Measurements from ENCODE around the gene PCDHGA8. TPM values are rescaled to one million over a fixed set of nuclear protein-coding genes. Genes with fewer than 3 reads are reported as not detected.
"Not testable (repeated sequence)": the region's sequence is repeated elsewhere in the genome, so short reads cannot be mapped to it uniquely, and the experiment has no call there.

Gene PCDHGA8
- polyA plus RNA-seq, 1 donor (not counting 4 experiments of a cell fraction or from before 2014, with no cell fraction given), result 0.08 TPM

DNA sequence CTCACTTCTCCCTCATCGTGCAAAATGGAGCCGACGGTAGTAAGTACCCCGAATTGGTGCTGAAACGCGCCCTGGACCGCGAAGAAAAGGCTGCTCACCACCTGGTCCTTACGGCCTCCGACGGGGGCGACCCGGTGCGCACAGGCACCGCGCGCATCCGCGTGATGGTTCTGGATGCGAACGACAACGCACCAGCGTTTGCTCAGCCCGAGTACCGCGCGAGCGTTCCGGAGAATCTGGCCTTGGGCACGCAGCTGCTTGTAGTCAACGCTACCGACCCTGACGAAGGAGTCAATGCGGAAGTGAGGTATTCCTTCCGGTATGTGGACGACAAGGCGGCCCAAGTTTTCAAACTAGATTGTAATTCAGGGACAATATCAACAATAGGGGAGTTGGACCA is 38.9 kb downstream of the PCDHGA8 start:
- no peak overlapping the region for H2AFZ ChIP-seq (ENCODE audit: control insufficient read depth, low read length)
- H4K20me1 ChIP-seq (ENCODE audit: control insufficient read depth, extremely low read depth, insufficient read depth, low read length), result no peaks in the 10 kb centered on the region
- H3K9me3 ChIP-seq (ENCODE audit: control insufficient read depth, low read depth, low read length), result peaks cover 23% of the 10 kb centered on the region
- no peaks in the 10 kb centered on the region for H3K79me2 ChIP-seq (ENCODE audit: control insufficient read depth, insufficient read depth, low read length)
- H3K4me2 ChIP-seq (ENCODE audit: control insufficient read depth, extremely low read depth, insufficient read depth, low read depth, low read length), result peak overlapping the region; percentile 80
- no peaks in the 10 kb centered on the region for H3K36me3 ChIP-seq (ENCODE audit: control insufficient read depth in 2 of 2, extremely low read depth in 1 of 2, insufficient read depth in 2 of 2, low read length in 2 of 2)
- no peaks in the 10 kb centered on the region for H3K9me1 ChIP-seq (ENCODE audit: control insufficient read depth, extremely low read depth, insufficient read depth, low read length)
- no peak overlapping the region for H3K27ac ChIP-seq (ENCODE audit: control insufficient read depth, insufficient read depth, low read length)
- FAIRE-seq, result no peak
- TF ChIP-seq EZH2 (IDR thresholded peaks at IDR 0.05; ENCODE audit: low read length), result no peak
- TF ChIP-seq, protein P1, sequence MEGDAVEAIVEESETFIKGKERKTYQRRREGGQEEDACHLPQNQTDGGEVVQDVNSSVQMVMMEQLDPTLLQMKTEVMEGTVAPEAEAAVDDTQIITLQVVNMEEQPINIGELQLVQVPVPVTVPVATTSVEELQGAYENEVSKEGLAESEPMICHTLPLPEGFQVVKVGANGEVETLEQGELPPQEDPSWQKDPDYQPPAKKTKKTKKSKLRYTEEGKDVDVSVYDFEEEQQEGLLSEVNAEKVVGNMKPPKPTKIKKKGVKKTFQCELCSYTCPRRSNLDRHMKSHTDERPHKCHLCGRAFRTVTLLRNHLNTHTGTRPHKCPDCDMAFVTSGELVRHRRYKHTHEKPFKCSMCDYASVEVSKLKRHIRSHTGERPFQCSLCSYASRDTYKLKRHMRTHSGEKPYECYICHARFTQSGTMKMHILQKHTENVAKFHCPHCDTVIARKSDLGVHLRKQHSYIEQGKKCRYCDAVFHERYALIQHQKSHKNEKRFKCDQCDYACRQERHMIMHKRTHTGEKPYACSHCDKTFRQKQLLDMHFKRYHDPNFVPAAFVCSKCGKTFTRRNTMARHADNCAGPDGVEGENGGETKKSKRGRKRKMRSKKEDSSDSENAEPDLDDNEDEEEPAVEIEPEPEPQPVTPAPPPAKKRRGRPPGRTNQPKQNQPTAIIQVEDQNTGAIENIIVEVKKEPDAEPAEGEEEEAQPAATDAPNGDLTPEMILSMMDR (optimal IDR thresholded peaks at IDR 0.05 in 1 of 3, IDR thresholded peaks at IDR 0.05 in 1 of 3, conservative IDR thresholded peaks at IDR 0.05 in 1 of 3; ENCODE audit: extremely low read depth in 1 of 3, insufficient read depth in 2 of 3, low read length in 3 of 3), result no peak
- H3K4me1 ChIP-seq (ENCODE audit: control insufficient read depth, extremely low read depth, insufficient read depth, low read length), result no peaks in the 10 kb centered on the region
- dilution Hi-C loops (cut with MboI; ENCODE audit: extremely low pct_ligation_motif_present, low sequenced_read_pairs), result no loop called here
- no peak for DNase-seq (ENCODE audit: low read depth, low spot score)
- H3K27me3 ChIP-seq (ENCODE audit: control insufficient read depth, extremely low read depth, insufficient read depth, low read length), result peaks cover 11% of the 10 kb centered on the region
- H3K4me3 ChIP-seq (ENCODE audit: control insufficient read depth in 2 of 3, extremely low read depth in 1 of 3, insufficient read depth in 2 of 3, low read depth in 1 of 3, low read length in 3 of 3), result peak overlapping the region in 2 of 3 experiments; percentile 25 to 60
- H3K9ac ChIP-seq (ENCODE audit: control insufficient read depth, extremely low read depth, insufficient read depth, low read length), result no peak overlapping the region

DNA sequence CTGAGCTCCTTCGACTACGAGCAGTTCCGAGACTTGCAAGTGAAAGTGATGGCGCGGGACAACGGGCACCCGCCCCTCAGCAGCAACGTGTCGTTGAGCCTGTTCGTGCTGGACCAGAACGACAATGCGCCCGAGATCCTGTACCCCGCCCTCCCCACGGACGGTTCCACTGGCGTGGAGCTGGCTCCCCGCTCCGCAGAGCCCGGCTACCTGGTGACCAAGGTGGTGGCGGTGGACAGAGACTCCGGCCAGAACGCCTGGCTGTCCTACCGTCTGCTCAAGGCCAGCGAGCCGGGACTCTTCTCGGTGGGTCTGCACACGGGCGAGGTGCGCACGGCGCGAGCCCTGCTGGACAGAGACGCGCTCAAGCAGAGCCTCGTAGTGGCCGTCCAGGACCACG is 39.9 kb downstream of the PCDHGA8 start:
- H3K4me1 ChIP-seq (ENCODE audit: control insufficient read depth, extremely low read depth, insufficient read depth, low read length); H3K9ac ChIP-seq (ENCODE audit: control insufficient read depth, extremely low read depth, insufficient read depth, low read length); H3K4me2 ChIP-seq (ENCODE audit: control insufficient read depth, extremely low read depth, insufficient read depth, low read depth, low read length); H3K4me3 ChIP-seq (ENCODE audit: control insufficient read depth in 2 of 3, extremely low read depth in 1 of 3, insufficient read depth in 2 of 3, low read depth in 1 of 3, low read length in 3 of 3); FAIRE-seq; H4K20me1 ChIP-seq (ENCODE audit: control insufficient read depth, extremely low read depth, insufficient read depth, low read length); DNase-seq (ENCODE audit: low read depth, low spot score); H3K9me1 ChIP-seq (ENCODE audit: control insufficient read depth, extremely low read depth, insufficient read depth, low read length); H3K36me3 ChIP-seq (ENCODE audit: control insufficient read depth in 2 of 2, extremely low read depth in 1 of 2, insufficient read depth in 2 of 2, low read length in 2 of 2); dilution Hi-C loops (cut with MboI; ENCODE audit: extremely low pct_ligation_motif_present, low sequenced_read_pairs); H3K79me2 ChIP-seq (ENCODE audit: control insufficient read depth, insufficient read depth, low read length); H3K27ac ChIP-seq (ENCODE audit: control insufficient read depth, insufficient read depth, low read length); H2AFZ ChIP-seq (ENCODE audit: control insufficient read depth, low read length): not testable (repeated sequence)
- Histone ChIP-seq H3K27me3 (ENCODE audit: control insufficient read depth, extremely low read depth, insufficient read depth, low read length) (peaks cover 11% of the 10 kb centered on the region), H3K9me3 (ENCODE audit: control insufficient read depth, low read depth, low read length) (peaks cover 22% of the 10 kb centered on the region)

DNA sequence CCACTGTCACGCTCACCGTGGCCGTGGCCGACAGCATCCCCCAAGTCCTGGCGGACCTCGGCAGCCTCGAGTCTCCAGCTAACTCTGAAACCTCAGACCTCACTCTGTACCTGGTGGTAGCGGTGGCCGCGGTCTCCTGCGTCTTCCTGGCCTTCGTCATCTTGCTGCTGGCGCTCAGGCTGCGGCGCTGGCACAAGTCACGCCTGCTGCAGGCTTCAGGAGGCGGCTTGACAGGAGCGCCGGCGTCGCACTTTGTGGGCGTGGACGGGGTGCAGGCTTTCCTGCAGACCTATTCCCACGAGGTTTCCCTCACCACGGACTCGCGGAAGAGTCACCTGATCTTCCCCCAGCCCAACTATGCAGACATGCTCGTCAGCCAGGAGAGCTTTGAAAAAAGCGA is 40.3 kb downstream of the PCDHGA8 start:
- H3K4me2 ChIP-seq (ENCODE audit: control insufficient read depth, extremely low read depth, insufficient read depth, low read depth, low read length); FAIRE-seq; H2AFZ ChIP-seq (ENCODE audit: control insufficient read depth, low read length); H3K36me3 ChIP-seq (ENCODE audit: control insufficient read depth in 2 of 2, extremely low read depth in 1 of 2, insufficient read depth in 2 of 2, low read length in 2 of 2); H3K27ac ChIP-seq (ENCODE audit: control insufficient read depth, insufficient read depth, low read length); dilution Hi-C loops (cut with MboI; ENCODE audit: extremely low pct_ligation_motif_present, low sequenced_read_pairs); H4K20me1 ChIP-seq (ENCODE audit: control insufficient read depth, extremely low read depth, insufficient read depth, low read length); H3K4me1 ChIP-seq (ENCODE audit: control insufficient read depth, extremely low read depth, insufficient read depth, low read length); H3K4me3 ChIP-seq (ENCODE audit: control insufficient read depth in 2 of 3, extremely low read depth in 1 of 3, insufficient read depth in 2 of 3, low read depth in 1 of 3, low read length in 3 of 3); DNase-seq (ENCODE audit: low read depth, low spot score); H3K9ac ChIP-seq (ENCODE audit: control insufficient read depth, extremely low read depth, insufficient read depth, low read length); H3K9me1 ChIP-seq (ENCODE audit: control insufficient read depth, extremely low read depth, insufficient read depth, low read length); H3K79me2 ChIP-seq (ENCODE audit: control insufficient read depth, insufficient read depth, low read length): not testable (repeated sequence)
- H3K27me3 ChIP-seq (ENCODE audit: control insufficient read depth, extremely low read depth, insufficient read depth, low read length), result peaks cover 11% of the 10 kb centered on the region
- H3K9me3 ChIP-seq (ENCODE audit: control insufficient read depth, low read depth, low read length), result peaks cover 18% of the 10 kb centered on the region
